ENCODE data around the gene LRFN2.

LRFN2 gene

DNA sequence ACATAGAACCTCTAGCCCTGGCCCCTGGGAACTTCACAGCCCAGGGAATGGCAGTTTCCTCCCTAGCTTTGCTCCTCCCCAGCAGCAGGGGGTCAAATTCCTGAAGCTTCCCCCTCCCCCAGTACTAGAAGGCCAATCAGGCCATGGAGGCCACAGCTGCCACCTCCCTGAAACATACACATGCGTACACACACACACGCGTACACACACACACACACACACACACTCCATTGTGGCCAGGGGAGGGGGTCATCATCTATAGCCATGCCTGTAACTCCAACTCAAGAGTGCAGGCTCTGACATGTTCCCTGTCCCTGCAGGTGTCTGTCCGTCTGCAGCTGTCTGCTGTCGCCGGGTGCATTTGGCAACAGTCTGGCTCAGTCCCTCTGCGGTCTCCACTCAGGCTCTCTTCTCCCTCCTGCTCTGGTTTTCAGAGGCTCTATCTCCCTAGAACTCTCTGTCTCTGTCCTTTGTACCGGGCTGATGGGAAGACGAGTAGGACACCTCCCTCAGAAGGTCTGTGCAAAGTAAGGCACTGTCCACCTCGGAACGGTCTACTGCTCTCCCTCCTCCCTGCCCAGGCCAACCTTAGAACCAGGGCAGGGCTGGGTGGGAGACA, 1.4 kb downstream of the LRFN2 start:
- no peak for FAIRE-seq

DNA sequence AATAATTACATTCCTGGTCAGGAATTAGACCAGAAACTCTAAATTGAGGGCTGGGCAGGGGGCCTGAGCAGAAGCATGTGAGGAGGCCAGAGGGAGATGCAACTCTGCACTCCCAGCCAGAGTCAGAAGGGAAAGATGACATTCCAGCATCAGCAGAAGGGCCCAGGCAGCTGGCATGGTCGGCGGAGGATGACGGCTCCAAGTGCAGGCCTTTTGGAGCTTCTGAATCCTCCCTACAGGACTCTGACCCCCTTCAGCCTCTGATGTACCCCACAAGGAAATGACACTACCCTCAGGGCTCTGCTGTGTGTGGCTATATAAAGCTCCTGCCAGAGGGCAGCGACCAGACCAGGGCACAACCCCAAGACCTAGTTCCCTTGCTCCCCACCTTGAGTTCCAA, 1.9 kb downstream of the LRFN2 start:
- no peak for FAIRE-seq

DNA sequence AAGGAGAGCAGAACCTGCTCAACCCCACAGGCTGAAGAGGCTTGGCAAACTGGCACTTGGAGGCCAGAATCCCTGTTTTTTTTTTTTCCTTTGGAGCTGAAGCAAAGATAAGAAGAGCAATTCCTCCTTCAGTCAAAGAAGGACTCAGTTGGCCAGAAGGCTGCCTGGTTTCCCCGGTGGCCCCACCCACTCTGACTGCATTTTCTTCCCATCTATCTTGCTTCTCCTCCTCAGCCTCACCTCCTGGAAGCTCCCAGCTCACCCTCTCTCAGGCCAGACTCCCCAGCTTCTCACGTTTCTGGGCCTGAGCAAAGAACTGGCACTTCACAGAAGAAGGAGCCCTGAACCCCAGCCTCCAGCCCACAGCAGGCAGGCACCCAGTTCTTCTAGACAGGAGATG, 2.4 kb downstream of the LRFN2 start:
- FAIRE-seq: no peak

DNA sequence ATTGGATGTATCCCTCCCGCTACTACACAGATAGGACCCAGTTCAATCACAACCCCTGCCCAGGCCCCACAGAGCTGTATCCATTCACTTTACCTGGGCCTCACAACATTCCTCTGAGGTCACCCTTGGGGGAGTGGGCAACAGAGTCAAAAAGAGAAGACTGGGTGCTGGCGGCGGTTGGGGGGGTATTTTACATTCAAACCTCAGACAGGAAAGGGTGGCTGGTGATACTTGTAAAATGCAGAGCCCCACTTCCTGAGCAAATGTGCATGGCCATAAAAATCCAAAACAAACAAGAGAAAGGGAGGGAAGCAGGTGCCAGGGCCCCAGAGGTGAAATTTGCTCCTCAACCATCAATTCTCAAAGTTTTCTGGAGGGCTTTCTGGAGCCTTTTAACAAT, 3.5 kb downstream of the LRFN2 start:
- no peak for FAIRE-seq

DNA sequence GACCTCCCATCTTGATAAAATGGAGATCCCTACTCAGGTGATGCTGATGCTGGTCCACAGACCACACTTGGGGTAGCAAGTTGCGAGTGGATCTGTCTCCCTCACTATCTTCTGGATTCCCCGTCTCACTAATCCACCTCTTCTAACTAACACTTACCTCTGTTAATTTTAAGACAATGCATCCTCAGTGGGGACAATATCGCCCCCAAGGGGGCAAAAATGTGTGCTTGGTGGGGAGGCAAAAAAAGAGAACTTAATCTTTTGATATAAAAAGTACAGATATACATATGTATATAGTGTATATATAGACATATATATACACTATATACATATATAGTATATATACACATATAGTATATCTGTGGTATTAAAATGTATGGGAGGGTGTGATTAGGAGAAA, 4.3 kb downstream of the LRFN2 start:
- FAIRE-seq: no peak

DNA sequence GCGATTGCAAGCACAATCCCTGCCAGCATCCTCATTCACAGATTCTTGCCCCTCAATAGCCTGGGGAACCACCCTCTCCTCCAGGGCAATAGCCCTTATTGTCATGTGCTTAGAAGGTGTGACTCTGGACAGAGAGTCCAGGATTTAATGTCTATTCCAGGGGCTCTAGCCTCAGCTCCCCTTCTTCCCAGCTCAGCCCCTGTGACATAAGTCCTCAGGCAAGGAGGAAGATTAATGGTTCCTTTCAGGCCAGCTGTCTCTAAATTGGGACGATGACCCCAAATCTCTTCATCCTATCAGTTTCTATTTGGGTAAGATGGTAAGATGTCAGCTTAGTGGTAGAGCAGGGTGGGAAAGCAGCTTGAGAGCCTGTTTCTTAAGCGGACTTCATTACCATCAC, 8.1 kb downstream of the LRFN2 start:
- no peak for FAIRE-seq

DNA sequence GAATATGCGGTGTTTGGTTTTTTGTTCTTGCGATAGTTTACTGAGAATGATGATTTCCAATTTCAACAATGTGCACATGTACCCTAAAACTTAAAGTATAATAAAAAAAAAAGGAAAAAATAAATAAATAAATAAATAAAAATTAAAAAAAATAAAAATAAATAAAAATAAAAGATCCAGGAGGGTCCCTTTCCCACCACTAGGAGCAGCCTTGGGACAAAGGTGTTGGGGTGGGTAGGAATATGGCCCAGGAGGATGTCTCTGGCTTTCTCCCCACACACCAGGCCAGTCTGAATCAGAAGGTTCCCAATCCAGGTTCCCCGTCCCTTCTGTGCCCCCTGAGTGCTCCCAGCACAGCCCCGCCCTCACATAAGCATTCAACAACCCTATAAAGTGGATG, 9.5 kb downstream of the LRFN2 start:
- no peak for FAIRE-seq

DNA sequence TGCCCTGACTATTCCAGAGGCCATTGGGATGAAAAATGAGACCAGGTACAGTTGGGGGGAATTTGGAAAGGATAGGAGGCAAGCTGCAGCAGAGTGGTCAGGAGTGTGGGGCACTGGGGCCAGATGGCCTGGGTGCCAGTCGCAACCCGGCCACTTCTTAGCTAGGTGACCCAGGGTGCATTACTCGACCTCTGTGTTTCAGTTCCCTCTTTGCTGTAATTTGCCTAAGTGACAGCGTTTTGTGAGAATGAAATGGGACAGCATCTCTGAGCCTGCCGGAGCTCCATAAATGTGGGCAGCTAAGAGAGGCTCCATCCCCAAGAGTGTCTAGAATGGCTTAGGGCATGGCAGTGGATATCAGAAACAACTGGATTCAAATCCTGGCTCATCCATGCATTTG, 13.9 kb downstream of the LRFN2 start:
- FAIRE-seq: no peak

DNA sequence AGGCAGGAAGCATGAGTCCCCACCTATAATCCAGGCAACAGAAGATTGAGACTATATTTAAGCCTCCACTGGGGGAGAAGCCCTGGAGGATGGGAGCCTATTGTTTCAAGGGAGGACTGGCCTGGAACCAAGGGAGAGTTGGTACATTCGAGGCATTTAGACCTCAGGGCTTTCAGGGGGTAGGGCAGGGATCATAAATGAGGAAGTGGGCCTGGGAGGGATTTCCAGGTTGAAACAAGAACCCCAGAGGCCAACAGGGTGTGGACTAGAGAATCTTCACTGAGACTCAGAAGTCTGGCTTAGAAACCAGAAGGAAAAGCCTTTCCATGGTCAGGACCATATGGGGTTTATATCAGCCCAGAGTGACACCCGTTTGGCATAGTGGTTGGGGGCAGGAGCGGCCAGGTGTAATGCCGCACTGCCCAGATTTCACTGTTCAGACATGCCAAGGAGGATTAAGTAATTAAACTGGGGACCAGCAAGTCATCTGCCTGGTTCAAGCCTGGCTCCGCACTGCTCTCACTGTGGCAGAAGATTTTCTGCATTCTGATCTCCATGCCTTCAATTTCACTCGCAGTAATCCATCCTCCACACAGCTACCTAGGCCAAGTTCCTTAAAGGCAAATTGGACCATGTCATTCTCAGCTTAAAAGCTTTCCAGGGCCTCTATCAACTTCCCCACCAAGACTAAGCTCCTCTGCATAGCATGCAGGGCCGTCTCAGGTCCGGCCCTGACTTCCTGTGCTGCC, 17.8 kb downstream of the LRFN2 start:
- no peak for FAIRE-seq

DNA sequence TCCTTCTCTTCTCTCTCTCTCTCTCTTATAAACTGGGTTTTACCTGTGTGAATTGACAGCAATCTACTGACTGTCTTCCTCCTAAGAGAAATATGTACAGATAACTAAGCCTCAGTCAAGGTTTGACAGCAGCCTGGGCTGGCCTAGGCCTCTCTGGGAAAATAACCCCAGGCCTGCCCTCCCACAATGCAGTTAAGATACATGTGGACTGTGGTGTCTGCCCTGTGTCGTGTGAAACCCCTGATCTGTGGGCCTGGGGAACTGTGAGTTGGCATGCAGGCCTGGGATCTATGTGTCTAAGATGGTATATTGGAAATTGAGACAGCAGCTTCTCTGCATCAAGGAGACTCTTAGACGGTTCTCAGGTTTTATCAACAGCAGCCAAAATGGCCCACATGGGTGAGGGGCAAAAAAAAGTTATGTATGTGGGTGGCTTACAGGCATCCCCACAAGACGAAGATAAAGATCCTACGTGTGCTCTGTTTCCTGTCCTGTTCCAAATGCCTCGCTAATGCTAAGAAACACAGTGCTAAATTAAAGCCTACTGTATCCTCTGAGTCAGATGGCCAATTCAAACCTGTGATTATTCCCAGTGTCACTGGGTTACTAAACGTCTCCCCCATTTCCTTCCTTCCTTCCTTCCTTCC, 19.0 kb downstream of the LRFN2 start:
- FAIRE-seq: no peak

DNA sequence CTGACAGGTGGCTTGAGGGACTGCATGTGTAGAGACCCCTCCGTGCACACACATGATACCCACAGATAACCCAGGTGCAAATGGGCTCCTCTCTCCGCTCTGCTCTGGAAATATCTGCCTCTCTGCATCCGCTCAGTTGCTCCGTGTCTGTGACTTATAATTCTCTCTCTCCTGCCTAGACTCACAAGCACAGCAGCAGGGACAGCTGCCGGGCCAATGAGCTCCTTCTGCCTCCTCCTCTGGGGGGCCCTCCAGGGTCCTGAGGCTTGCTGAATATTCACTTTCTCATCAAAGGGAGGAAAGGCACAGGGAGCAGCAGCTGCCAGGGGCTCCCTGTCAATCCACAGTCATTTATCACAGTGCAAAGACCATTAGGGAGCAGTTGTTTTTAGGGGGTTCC, 24.1 kb downstream of the LRFN2 start:
- no peak for FAIRE-seq

DNA sequence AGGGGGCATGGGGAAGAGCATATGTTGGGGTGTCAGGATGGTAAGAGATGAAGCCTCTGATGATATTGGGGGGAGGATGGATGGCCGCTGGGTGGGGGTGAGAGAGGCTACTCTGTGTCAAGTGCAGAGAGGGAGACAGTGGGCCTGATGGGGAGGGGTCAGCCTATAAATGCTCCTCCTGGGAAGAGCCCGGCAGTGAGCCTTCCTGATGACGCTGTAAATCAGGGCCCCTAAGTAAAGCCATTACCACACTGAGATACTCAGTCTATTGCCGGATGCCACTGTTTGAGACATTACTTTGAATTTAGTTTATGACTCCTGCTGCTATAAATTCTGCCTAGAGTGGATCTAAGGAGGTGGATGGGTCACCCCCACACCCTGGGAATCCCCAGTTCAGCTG, 28.1 kb downstream of the LRFN2 start:
- no peak for FAIRE-seq

DNA sequence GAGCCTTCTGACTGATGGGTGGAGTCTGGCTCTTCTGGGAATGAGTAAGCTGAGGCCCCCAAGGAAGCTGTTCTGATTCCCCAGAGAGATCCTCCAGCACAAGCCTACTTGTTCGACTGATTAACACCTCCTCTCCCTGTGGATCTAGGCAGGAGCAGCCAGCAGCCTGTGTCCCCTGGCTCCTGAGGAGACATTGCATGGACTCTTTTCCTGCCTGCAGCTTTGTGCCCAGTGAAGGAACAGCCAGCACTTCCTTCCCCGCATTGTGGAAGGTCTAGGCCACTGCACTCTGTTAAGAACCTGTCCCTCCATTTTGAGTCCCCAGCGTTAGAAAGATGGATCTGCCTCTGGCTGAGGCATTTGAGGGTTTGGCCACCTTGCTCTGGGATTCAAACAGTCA, 29.1 kb downstream of the LRFN2 start:
- FAIRE-seq: no peak

DNA sequence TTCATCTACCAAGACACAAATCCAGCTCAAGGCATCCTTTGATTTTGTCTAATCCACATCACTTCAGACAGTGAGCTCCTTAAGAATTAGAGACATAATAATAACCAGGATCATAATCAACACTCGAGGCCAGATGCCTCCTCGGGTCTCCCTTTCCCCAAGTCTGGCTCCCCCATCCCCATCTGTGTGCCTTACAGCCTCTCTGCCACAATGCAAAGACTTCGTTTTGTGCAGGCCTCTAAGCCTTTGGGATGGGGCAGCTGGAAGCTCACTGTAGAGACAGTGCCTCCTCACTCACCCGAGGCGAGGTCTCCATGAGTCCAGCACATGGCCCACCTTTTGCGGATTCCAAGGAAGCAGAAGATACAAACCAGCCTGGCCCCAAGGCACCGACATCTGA, 30.3 kb downstream of the LRFN2 start:
- no peak for FAIRE-seq

DNA sequence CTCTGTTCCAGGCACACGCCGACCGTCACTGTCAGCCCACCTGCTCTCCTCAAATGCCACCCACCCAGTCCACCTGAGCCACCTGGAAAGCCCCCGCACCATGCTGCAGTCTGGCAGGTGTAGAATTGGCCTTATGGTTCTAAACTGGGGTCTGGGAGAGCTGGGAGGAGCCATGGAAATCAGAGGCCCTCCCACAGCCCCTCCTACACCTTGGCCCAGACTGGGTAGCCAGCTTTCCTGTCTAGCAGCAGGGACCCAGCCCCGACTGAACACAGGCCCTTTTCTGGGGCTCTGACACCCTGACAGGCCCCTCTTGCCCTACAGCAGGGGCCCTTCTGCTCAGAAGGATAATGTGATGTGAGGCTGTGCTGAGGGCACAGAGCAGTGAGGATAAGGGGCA, 31.1 kb downstream of the LRFN2 start:
- no peak for FAIRE-seq

DNA sequence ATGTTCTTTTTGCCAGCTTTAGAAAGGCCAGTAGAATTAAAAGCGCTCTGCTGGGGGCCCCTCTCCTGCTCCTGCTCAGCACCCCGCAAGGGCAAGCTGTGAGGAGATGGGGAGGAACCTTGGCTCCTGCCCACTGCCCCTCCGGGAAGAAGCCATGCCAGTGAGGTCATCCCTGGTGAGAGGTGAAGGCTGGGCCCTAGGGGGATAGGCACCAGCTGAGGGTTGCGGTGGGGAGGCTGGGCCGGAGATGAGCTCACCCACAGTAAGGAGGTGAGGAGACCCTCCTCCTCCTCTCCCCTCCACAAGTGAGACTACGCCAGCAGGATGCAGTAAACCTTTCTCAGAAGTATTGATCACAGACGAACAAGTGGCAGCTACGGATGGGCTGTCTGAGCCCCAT, 32.1 kb downstream of the LRFN2 start:
- no peak for FAIRE-seq

DNA sequence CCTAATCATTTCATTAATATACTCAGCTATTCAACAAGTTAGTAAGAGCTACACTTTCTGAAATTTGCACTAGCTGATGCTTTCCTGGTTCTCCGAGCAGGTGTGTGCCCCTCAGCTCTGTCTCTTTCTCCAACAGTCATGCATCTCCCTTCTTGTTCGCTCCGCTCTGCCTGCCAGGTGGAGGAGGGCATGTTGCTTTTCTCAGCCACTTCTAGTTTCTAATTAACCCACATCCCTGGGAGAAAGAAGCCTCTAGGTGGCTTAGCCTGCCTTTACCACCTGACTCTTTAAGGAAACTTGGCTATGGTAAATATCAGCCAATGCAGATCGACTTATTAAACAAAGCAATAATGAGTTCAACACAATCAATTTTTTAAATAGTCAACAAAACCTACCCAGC, 34.2 kb downstream of the LRFN2 start:
- no peak for FAIRE-seq

DNA sequence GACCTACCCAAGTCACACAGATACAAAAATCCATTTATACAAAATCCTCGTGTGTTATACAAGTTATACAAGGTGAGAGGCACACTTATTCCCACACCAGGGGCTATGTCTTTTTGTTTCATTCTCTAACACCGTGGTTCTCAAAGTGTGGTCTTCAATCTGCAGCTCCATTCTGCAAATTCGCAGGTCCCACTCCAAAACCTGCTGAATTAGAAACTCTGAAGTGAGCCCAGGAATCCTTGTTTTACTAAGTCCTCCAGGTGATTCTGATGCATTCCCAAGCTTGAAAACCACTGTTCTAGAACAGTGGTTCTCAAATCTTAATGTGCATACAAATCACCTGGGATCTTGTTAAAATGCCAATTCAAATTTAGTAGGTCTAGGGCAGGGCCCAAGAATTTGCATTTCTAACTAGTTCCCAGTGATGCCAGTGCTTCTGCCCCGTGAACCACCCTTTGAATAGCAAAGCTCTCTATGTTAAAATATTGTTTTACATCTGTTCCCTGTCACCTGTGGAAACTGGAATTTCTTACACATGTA, 35.1 kb downstream of the LRFN2 start:
- FAIRE-seq: no peak

DNA sequence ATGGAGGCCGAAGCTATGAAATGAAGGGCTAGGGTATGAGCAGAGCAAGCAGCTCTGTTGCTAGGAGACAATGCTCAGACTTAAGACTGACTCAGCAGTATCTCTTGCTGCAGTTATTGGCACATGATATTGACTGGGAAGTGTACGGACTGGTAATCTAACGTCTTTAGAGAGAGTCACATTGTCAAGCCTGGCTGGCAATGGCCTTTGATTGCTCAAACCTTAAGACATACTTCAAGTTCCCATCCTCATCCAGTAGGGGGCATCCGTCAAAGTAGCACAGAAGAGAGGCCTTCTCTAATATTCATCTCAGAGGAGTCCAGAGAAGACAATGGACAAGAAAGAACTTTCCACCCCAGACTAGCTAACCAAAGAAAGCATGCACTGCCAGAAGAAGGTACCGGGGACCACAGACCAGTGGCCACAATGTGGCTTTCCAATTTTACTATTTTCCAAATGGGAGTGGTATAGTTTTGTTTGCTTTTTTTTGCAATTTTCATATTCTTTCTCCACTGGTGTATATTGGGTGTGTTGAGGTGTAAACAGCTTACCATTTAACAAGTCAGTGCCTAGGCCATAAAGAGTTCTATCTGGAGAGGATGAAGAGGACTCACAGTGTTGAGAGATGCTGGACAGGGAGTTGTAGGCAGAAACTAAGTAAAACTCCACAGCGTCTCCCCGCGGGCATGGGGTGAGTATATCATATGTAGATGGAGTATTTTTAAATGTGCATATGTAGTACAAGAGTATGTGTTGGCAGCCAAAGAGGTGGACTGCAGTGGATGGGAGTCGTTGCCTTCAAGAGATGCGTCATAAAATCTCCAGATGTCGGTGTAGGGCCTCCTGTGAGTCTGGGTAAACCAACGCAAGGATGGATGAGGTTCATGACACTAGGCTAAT, 36.7 kb downstream of the LRFN2 start:
- FAIRE-seq: no peak

DNA sequence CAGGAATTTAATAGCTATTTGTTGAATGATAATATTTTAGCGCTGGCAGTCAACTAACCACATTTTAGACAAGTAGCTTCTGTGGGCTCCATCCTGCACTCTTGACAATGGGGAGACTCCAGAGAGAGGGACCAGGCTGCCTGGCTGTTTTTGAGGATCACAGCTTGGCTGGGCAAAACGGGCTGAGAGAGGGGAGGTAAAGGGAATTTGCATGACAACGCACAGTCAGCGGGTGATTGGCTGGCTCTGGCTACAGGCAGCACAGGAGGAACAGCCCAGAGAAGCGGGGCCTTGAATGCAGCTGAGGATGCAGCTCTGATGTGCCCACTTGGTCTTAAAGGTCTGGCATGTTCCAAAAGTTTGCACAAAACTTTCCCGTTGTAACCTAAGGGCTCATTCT, 41.2 kb downstream of the LRFN2 start:
- no peak for FAIRE-seq

DNA sequence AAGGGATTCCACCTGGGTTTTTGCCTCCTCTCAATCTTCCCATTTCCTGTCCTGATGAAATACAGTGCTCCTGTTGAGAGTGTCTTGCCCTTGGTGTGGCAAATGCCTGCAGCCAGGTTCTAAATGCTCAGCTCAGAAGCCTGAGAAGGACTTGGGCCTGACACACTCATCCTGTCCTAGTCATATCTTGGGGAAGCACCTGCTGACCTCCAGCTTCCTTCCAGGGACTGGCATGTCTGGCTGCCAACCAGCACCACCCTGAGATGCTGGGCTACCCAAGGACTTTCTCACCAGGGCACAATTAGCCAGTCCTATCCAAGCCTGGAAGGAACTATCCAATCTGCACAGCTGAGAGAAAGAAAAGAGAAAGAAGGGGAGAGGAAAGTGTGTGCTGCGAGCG, 43.4 kb downstream of the LRFN2 start:
- no peak for FAIRE-seq

DNA sequence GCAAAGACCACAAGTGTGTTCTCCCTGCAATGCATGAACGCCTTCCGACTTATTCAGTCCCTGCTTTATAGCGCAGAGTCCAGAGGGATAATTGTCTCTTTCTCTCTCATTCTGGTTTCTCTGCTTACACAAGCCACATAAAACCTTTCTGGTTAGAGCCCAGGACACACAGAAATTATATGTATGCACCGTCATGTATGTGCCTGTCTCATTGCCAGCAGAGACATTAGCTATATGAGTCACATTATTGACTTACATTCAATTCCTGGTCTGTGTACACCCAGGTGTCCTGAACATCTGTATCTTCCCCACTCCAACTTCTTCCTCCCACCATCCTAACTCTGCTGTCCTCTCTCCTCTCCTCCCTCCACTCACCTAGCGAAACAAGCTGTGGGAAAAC, 44.0 kb downstream of the LRFN2 start:
- FAIRE-seq: no peak

DNA sequence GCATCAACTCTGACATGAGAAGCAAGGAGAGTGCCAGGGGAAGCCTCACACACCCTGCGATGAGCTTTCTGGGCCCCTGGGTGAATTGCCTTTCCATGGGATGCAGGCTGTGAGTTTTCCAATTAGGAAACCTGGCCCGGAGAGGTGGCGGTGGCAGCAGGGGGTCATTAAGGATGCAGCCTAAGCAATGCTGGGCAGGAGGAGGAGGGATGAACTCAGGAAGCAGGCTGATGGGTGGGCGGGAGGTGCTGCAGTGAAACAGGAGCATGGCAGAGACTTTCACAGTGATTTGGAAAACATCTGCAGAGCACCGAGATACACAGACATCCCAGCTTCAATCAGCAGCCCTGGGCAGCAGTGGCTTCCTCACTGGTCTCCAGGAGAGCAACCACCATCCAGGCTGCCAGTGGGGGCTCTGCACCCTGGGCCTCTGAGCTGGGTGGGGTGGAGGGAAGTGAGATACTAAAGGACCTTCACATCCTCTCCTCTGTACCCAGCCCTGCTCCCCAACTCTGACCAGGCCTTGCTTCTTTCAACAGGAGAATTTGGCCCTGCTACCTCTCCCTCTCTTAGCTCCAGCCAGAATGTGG, 44.9 kb downstream of the LRFN2 start:
- FAIRE-seq: no peak

Measured in endometrium (tissue), 2 donors.